ENCODE results near the gene PCDHGA1.

Gene PCDHGA1

GRCh38 chr5:141490771-141491170, 160.5 kb downstream of the PCDHGA1 start:
- no peak for DNase-seq (ENCODE audit: low read depth in 2 of 2)

GRCh38 chr5:141491323-141492167, 161.2 kb downstream of the PCDHGA1 start:
- DNase-seq (ENCODE audit: low read depth in 2 of 2), result no peak

- no peak for DNase-seq (ENCODE audit: low read depth in 2 of 2)
These were observed 162.0 kb downstream of the PCDHGA1 start for GRCh38 chr5:141492168-141492885.

- no peak for DNase-seq (ENCODE audit: low read depth in 2 of 2)
These were observed 163.4 kb downstream of the PCDHGA1 start for GRCh38 chr5:141493500-141494422.

GRCh38 chr5:141494761-141495452, 164.6 kb downstream of the PCDHGA1 start:
- no peak for DNase-seq (ENCODE audit: low read depth in 2 of 2)

GRCh38 chr5:141495453-141495811, 165.1 kb downstream of the PCDHGA1 start:
- DNase-seq (ENCODE audit: low read depth in 2 of 2), result no peak

- DNase-seq (ENCODE audit: low read depth in 2 of 2), result no peak
These were observed 165.7 kb downstream of the PCDHGA1 start for GRCh38 chr5:141496038-141496437.

- no peak for DNase-seq (ENCODE audit: low read depth in 2 of 2)
These were observed 171.4 kb downstream of the PCDHGA1 start for GRCh38 chr5:141501761-141502160.

GRCh38 chr5:141503681-141504080, 173.4 kb downstream of the PCDHGA1 start:
- DNase-seq (ENCODE audit: low read depth in 2 of 2), result no peak

GRCh38 chr5:141504216-141504615, 173.9 kb downstream of the PCDHGA1 start:
- no peak for DNase-seq (ENCODE audit: low read depth in 2 of 2)

GRCh38 chr5:141506381-141507155, 176.3 kb downstream of the PCDHGA1 start:
- no peak for DNase-seq (ENCODE audit: low read depth in 2 of 2)

- DNase-seq (ENCODE audit: low read depth in 2 of 2), result no peak
These were observed 177.2 kb downstream of the PCDHGA1 start for GRCh38 chr5:141507387-141508091.

GRCh38 chr5:141508440-141508797, 178.1 kb downstream of the PCDHGA1 start:
- no peak for DNase-seq (ENCODE audit: low read depth in 2 of 2)

- no peak for DNase-seq (ENCODE audit: low read depth in 2 of 2)
These were observed 178.7 kb downstream of the PCDHGA1 start for GRCh38 chr5:141508798-141509611.

GRCh38 chr5:141510160-141510559, 179.8 kb downstream of the PCDHGA1 start:
- no peak for DNase-seq (ENCODE audit: low read depth in 2 of 2)

GRCh38 chr5:141510850-141511601, 180.7 kb downstream of the PCDHGA1 start:
- no peak for DNase-seq (ENCODE audit: low read depth in 2 of 2)

- DNase-seq (ENCODE audit: low read depth in 2 of 2), result no peak
These were observed 181.5 kb downstream of the PCDHGA1 start for GRCh38 chr5:141511771-141512325.

- DNase-seq (ENCODE audit: low read depth in 2 of 2), result peak; percentile 49 to 83
These were observed 182.1 kb downstream of the PCDHGA1 start for GRCh38 chr5:141512390-141512910.

Measured in stimulated activated CD8-positive, alpha-beta memory T cell treated with anti-CD3 and anti-CD28 coated beads, Interleukin-7, amount 100 ng/mL, for 1 hour (primary cell).